ENCODE data around the gene ZNF595. TPM values are rescaled to one million over a fixed set of nuclear protein-coding genes. Genes with fewer than 3 reads are reported as not detected.
"Not testable (repeated sequence)": the region's sequence is repeated elsewhere in the genome, so short reads cannot be mapped to it uniquely, and the experiment has no call there.

Gene ZNF595
- total RNA-seq, 1 experiment from 2014 or later = 12.5 TPM

GRCh38 chr4:64733-65132, 11.6 kb downstream of the ZNF595 start:
- H3K9ac ChIP-seq (ENCODE audit: extremely low read depth, insufficient read length, low read length); H4K91ac ChIP-seq (ENCODE audit: insufficient read length, low read depth, low read length); H2BK20ac ChIP-seq (ENCODE audit: low read depth, low read length, poor library complexity, severe bottlenecking); H3K4me2 ChIP-seq (ENCODE audit: insufficient read depth, insufficient read length, low read length); H3K4me1 Mint-ChIP-seq; H3K27ac ChIP-seq (ENCODE audit: insufficient read length, low read depth, low read length); H3K14ac ChIP-seq (ENCODE audit: insufficient read depth, low read length); H3K56ac ChIP-seq (ENCODE audit: insufficient read length, low read depth, low read length); H2BK5ac ChIP-seq (ENCODE audit: insufficient read length, low read length); H2BK12ac ChIP-seq (ENCODE audit: insufficient read length, low read depth, low read length); H4K5ac ChIP-seq (ENCODE audit: insufficient read length, low read depth, low read length); H3K79me2 ChIP-seq (ENCODE audit: insufficient read depth, low read length); H3K27me3 ChIP-seq (ENCODE audit: insufficient read depth, low read length); H3K27ac Mint-ChIP-seq; H3K79me1 ChIP-seq (ENCODE audit: insufficient read depth, low read depth, low read length, poor library complexity, severe bottlenecking); H3K27me3 Mint-ChIP-seq (ENCODE audit: low read depth); H2BK120ac ChIP-seq (ENCODE audit: low read depth, low read length, poor library complexity, severe bottlenecking); H3K23me2 ChIP-seq (ENCODE audit: insufficient read length, low read depth, low read length, poor library complexity, severe bottlenecking); H3K4ac ChIP-seq (ENCODE audit: low read depth, low read length); H3K4me1 ChIP-seq (ENCODE audit: insufficient read depth, low read length); H3T11ph ChIP-seq (ENCODE audit: low read length); H3K18ac ChIP-seq (ENCODE audit: insufficient read length, low read depth, low read length); H4K8ac ChIP-seq (replicated peaks; ENCODE audit: insufficient read length, low read depth, low read length); H2BK15ac ChIP-seq (ENCODE audit: low read depth, low read length); H2AK5ac ChIP-seq (ENCODE audit: insufficient read length, low read length); DNase-seq; H3K4me3 Mint-ChIP-seq; H2AFZ ChIP-seq (ENCODE audit: low read length); H3K23ac ChIP-seq (ENCODE audit: insufficient read length, low read depth, low read length); H4K20me1 ChIP-seq (ENCODE audit: control insufficient read depth, insufficient read depth, insufficient read length): not testable (repeated sequence)
- H3K9me3 ChIP-seq (ENCODE audit: control insufficient read depth, low read depth, low read length) = peaks cover 22% of the 10 kb centered on the region
- Mint-ChIP-seq H3K9me3 (peaks cover 21 to 22% of the 10 kb centered on the region in 2 experiments), H3K36me3 (ENCODE audit: insufficient read depth in 1 of 3, low read depth in 3 of 3) (peaks cover 8 to 14% (median 12%) of the 10 kb centered on the region in 3 experiments; a peak in 6 of 7 replicates)

Measured in H9 (cell line).